ENCODE measurements around the gene POM121L12.

The POM121L12 gene

GRCh38 chr7:53035499-53036412 is at the start of gene POM121L12:
Gene POM121L12, plus strand, starts transcription at chr7:53035633. Its CDS starts 39 bp downstream, at chr7:53035672.
- no peak for FAIRE-seq

GRCh38 chr7:52992001-52992400 is 43.4 kb upstream of the POM121L12 start:
- no peak for FAIRE-seq

GRCh38 chr7:52992479-52993162 is 42.8 kb upstream of the POM121L12 start:
- FAIRE-seq, result no peak

- FAIRE-seq, result no peak
These were observed 39.8 kb upstream of the POM121L12 start for GRCh38 chr7:52995676-52996075.

- no peak for FAIRE-seq
These were observed 34.2 kb upstream of the POM121L12 start for GRCh38 chr7:53001221-53001620.

GRCh38 chr7:53002389-53002788 is 33.0 kb upstream of the POM121L12 start:
- no peak for FAIRE-seq

GRCh38 chr7:53003653-53004445 is 31.6 kb upstream of the POM121L12 start:
- no peak for FAIRE-seq

- FAIRE-seq, result no peak
These were observed 21.5 kb upstream of the POM121L12 start for GRCh38 chr7:53013925-53014324.

GRCh38 chr7:53015463-53015862 is 20.0 kb upstream of the POM121L12 start:
- no peak for FAIRE-seq

GRCh38 chr7:53022893-53023292 is 12.5 kb upstream of the POM121L12 start:
- FAIRE-seq, result no peak

GRCh38 chr7:53048638-53049037 is 13.2 kb downstream of the POM121L12 start:
- FAIRE-seq, result no peak

- no peak for FAIRE-seq
These were observed 15.0 kb downstream of the POM121L12 start for GRCh38 chr7:53050433-53050832.

- no peak for FAIRE-seq
These were observed 24.2 kb downstream of the POM121L12 start for GRCh38 chr7:53059591-53059990.

GRCh38 chr7:53060066-53060465 is 24.6 kb downstream of the POM121L12 start:
- FAIRE-seq, result no peak

GRCh38 chr7:53062796-53063195 is 27.4 kb downstream of the POM121L12 start:
- no peak for FAIRE-seq

- no peak for FAIRE-seq
These were observed 33.2 kb downstream of the POM121L12 start for GRCh38 chr7:53068673-53069072.

- FAIRE-seq, result no peak
These were observed 35.5 kb downstream of the POM121L12 start for GRCh38 chr7:53070883-53071282.

All from A204.1 (cell line).